Activated B cell treated with CpG ODN at 0.5 μM for 24 hours (primary cell): ENCODE data around the gene TMEM38A. TPM values are rescaled to one million over a fixed set of nuclear protein-coding genes. Genes with fewer than 3 reads are reported as not detected.
A peak's percentile ranks its signal among the peaks of the same experiment; 100 is the strongest.
"Not testable (repeated sequence)": the region's sequence is repeated elsewhere in the genome, so short reads cannot be mapped to it uniquely, and the experiment has no call there.

Experiments
- ATAC-seq: fragments of 200-7000 bp; cut with Tn5 transposase; one replicate; pipeline ENCODE4 v1.10.0; 2021; ENCODE audit warnings: low read depth, mild to moderate bottlenecking, moderate library complexity
- CTCF ChIA-PET: fragments of 350-600 bp; sonication (Branson Sonifier 250); formaldehyde crosslinking; loops from one replicate; lab custom pipeline; 2021; ENCODE audit warnings: antibody characterized with exemption; lab: Charles Lee
- POLR2A ChIA-PET: fragments of 350-600 bp; sonication (Branson Sonifier 250); formaldehyde crosslinking; loops from one replicate; lab custom pipeline; 2021; ENCODE audit warnings: antibody characterized with exemption; lab: Charles Lee
- DNase-seq: peaks from one replicate; pipeline ENCODE4 v3.0.0; 2022
- H3K27ac Mint-ChIP-seq: one replicate; pipeline ENCODE4 v1.8.0; 2020; ENCODE audit warnings: mixed read lengths
- H3K27me3 Mint-ChIP-seq: one replicate; pipeline ENCODE4 v1.8.0; 2021; ENCODE audit warnings: mixed read lengths
- H3K36me3 Mint-ChIP-seq: one replicate; pipeline ENCODE4 v1.8.0; 2021; ENCODE audit warnings: low read depth, mixed read lengths
- H3K4me1 Mint-ChIP-seq: one replicate; pipeline ENCODE4 v1.8.0; 2021; ENCODE audit warnings: mixed read lengths
- H3K4me3 Mint-ChIP-seq: one replicate; pipeline ENCODE4 v1.8.0; 2020; ENCODE audit warnings: mild to moderate bottlenecking, mixed read lengths
- H3K9me3 Mint-ChIP-seq: one replicate; pipeline ENCODE4 v1.8.0; 2020; ENCODE audit warnings: mixed read lengths
- intact Hi-C: fragments of 100-400 bp; cut with micrococcal nuclease; formaldehyde crosslinking; loops from one replicate; pipeline ENCODE4 v1.15.1; 2024
- total RNA-seq: library from RNA; stranded (reverse); gene quantifications from 2 replicates; pipeline ENCODE4 v1.2.3, GENCODE V29; 2022
- TF ChIP-seq, protein P1 (sequence below): fragments of 200-600 bp; IDR thresholded peaks from one replicate; pipeline ENCODE4 v1.8.0; 2022; ENCODE audit warnings: antibody characterized with exemption, mild to moderate bottlenecking

TMEM38A gene
- total RNA-seq, 1 donor from 2014 or later: 4.0 TPM

DNA sequence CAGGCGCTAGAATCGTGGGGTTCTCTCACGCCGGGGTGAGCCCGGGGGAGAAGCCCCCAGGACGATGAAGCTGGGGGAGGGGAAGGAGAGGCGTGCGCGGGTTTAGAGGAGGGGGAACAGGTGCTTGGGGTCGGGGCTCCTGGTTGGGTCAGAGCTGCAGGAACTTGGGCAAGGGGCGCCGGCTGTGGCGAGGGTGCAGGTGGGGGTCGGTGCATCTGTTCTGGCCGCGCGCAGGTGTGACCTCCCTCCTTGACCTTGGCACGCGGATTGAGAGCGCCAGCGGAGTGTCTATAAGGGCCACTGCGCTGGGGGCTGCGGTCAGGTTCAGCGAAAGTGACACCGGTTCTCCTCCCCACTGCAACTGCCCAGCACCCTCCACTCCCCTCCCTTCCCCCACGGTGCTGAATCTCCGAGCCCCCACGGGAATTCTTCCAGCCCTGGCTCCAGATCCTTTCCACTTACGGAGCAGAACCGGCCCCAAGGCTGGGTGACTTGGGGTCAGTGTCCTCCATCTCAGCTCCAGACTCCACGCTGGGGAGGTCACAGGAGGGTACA, 618 bp downstream of the TMEM38A start:
- Mint-ChIP-seq H3K4me1 (peaks cover 43% of the 10 kb centered on the region), H3K27me3 (no peaks in the 10 kb centered on the region), H3K36me3 (peaks cover 25% of the 10 kb centered on the region), H3K27ac (peak overlapping the region; percentile 75), H3K9me3 (no peaks in the 10 kb centered on the region), H3K4me3 (peak overlapping the region; percentile 86)
- intact Hi-C loops: loop anchor here (2.0 kb wide), 3 partner anchors 47 to 235 kb away; partner anchors contain the start of gene NWD1
- ATAC-seq (no peak), DNase-seq (peak; percentile 27)
- ChIA-PET POLR2A (interaction anchor here (0.6 to 6.2 kb wide), 14 partner anchors 8 to 1602 kb away, joined by 3 to 137 read pairs (median 5); partner anchors contain the start of genes MED26 and SLC35E1), CTCF (interaction anchor here (0.6 to 1.3 kb wide), 3 partner anchors 13 to 109 kb away, joined by 3 read pairs; no protein-coding TSS in a partner anchor)
- TF ChIP-seq, protein P1, sequence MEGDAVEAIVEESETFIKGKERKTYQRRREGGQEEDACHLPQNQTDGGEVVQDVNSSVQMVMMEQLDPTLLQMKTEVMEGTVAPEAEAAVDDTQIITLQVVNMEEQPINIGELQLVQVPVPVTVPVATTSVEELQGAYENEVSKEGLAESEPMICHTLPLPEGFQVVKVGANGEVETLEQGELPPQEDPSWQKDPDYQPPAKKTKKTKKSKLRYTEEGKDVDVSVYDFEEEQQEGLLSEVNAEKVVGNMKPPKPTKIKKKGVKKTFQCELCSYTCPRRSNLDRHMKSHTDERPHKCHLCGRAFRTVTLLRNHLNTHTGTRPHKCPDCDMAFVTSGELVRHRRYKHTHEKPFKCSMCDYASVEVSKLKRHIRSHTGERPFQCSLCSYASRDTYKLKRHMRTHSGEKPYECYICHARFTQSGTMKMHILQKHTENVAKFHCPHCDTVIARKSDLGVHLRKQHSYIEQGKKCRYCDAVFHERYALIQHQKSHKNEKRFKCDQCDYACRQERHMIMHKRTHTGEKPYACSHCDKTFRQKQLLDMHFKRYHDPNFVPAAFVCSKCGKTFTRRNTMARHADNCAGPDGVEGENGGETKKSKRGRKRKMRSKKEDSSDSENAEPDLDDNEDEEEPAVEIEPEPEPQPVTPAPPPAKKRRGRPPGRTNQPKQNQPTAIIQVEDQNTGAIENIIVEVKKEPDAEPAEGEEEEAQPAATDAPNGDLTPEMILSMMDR: no peak

DNA sequence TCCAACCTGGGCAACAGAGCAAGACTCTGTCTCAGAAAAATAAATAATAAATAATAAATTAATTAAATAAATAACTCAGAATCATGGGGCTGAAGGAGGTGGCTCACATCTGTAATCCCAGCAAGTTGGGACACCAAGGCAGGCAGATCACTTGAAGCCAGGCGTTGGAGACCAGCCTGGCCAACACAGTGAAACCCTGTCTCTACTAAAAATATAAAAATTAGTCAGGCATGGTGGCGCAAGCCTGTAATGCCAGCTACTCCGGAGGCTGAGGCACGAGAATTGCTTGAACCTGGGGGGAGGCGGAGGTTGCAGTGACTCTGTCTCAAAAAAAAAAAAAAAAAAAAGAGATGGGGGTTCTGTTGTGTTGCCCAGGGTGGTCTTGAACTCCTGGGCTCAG, 7.2 kb downstream of the TMEM38A start:
- H3K4me1 Mint-ChIP-seq: peaks cover 3% of the 10 kb centered on the region
- intact Hi-C loops: no loop called here
- no peak for ATAC-seq
- CTCF ChIA-PET: no interaction called here
- H3K9me3 Mint-ChIP-seq: no peaks in the 10 kb centered on the region
- no peak overlapping the region for H3K27ac Mint-ChIP-seq
- TF ChIP-seq, protein P1: no peak
- no peak for DNase-seq
- no peak overlapping the region for H3K4me3 Mint-ChIP-seq
- POLR2A ChIA-PET: interaction anchor here (0.5 to 0.6 kb wide), 2 partner anchors 136 to 516 kb away, joined by 6 to 7 read pairs; no protein-coding TSS in a partner anchor
- no peaks in the 10 kb centered on the region for H3K27me3 Mint-ChIP-seq
- H3K36me3 Mint-ChIP-seq: peaks cover 2% of the 10 kb centered on the region

GRCh38 chr19:16668702-16669101, 7.8 kb downstream of the TMEM38A start:
- CTCF ChIA-PET, H3K4me3 Mint-ChIP-seq, H3K27ac Mint-ChIP-seq, H3K36me3 Mint-ChIP-seq, intact Hi-C loops, H3K27me3 Mint-ChIP-seq, H3K4me1 Mint-ChIP-seq, H3K9me3 Mint-ChIP-seq, DNase-seq, ATAC-seq: not testable (repeated sequence)
- POLR2A ChIA-PET: interaction anchor here (0.6 kb wide), 1 partner anchor 135 kb away, joined by 7 read pairs; no protein-coding TSS in a partner anchor

- ChIA-PET CTCF (interaction anchor here (1.0 kb wide), 1 partner anchor 9 kb away, joined by 3 read pairs; the partner anchor contains the start of gene TMEM38A), POLR2A (interaction anchor here (0.6 kb wide), 1 partner anchor 9 kb away, joined by 3 read pairs; the partner anchor contains the start of gene TMEM38A)
- intact Hi-C loops: no loop called here
Observed at GRCh38 chr19:16670291-16670690, 9.4 kb downstream of the TMEM38A start.

GRCh38 chr19:16671652-16672274, 10.8 kb downstream of the TMEM38A start:
- CTCF ChIA-PET: no interaction called here
- Mint-ChIP-seq H3K27me3 (no peaks in the 10 kb centered on the region), H3K9me3 (no peaks in the 10 kb centered on the region), H3K27ac (no peak overlapping the region), H3K4me1 (no peaks in the 10 kb centered on the region), H3K36me3 (peaks cover 2% of the 10 kb centered on the region), H3K4me3 (no peak overlapping the region)
- no peak for DNase-seq
- ATAC-seq: no peak
- TF ChIP-seq, protein P1: no peak
- POLR2A ChIA-PET: interaction anchor here (0.7 kb wide), 2 partner anchors 23 to 117 kb away, joined by 8 to 11 read pairs; no protein-coding TSS in a partner anchor
- intact Hi-C loops: no loop called here

More at GRCh38 chr19:16670291-16670690, 9.4 kb downstream of the TMEM38A start:
- H3K27me3 Mint-ChIP-seq: no peaks in the 10 kb centered on the region
- TF ChIP-seq, protein P1: no peak
- H3K9me3 Mint-ChIP-seq: no peaks in the 10 kb centered on the region
- H3K27ac Mint-ChIP-seq: no peak overlapping the region
- no peaks in the 10 kb centered on the region for H3K4me1 Mint-ChIP-seq
- ATAC-seq (no peak), DNase-seq (no peak)
- no peak overlapping the region for H3K4me3 Mint-ChIP-seq
- H3K36me3 Mint-ChIP-seq: peaks cover 2% of the 10 kb centered on the region
